Middle frontal gyrus (tissue), 1 donor: ENCODE measurements around the gene GTF2H2C_2.
"Not testable (repeated sequence)": the region's sequence is repeated elsewhere in the genome, so short reads cannot be mapped to it uniquely, and the experiment has no call there.

Experiments used
- DNase-seq: peaks from one replicate; pipeline ENCODE4 v3.0.0-alpha.2; 2015; ENCODE audit warnings: low spot score; ENCODE audit errors: extremely low spot score

The GTF2H2C_2 gene

GRCh38 chr5:70415117-70415516 lies at the start of gene GTF2H2C_2:
TSS of gene GTF2H2C_2 (plus strand) at chr5:70415368.
- DNase-seq: not testable (repeated sequence)

GRCh38 chr5:70400984-70401686 lies 14.0 kb upstream of the GTF2H2C_2 start:
- DNase-seq: peak; percentile 2

GRCh38 chr5:70421322-70421721 lies 6.2 kb downstream of the GTF2H2C_2 start:
- DNase-seq: not testable (repeated sequence)

GRCh38 chr5:70423215-70423614 lies 8.0 kb downstream of the GTF2H2C_2 start:
- DNase-seq: not testable (repeated sequence)

- not testable (repeated sequence) for DNase-seq
Measured at GRCh38 chr5:70438518-70438917, 23.4 kb downstream of the GTF2H2C_2 start.

GRCh38 chr5:70449565-70449964 lies 34.4 kb downstream of the GTF2H2C_2 start:
- DNase-seq: not testable (repeated sequence)

GRCh38 chr5:70451249-70451984 lies 36.2 kb downstream of the GTF2H2C_2 start:
- not testable (repeated sequence) for DNase-seq

GRCh38 chr5:70457093-70457492 lies 41.9 kb downstream of the GTF2H2C_2 start:
- not testable (repeated sequence) for DNase-seq

GRCh38 chr5:70459188-70459587 lies 44.0 kb downstream of the GTF2H2C_2 start:
- not testable (repeated sequence) for DNase-seq

- DNase-seq: not testable (repeated sequence)
Measured at GRCh38 chr5:70461984-70462383, 46.8 kb downstream of the GTF2H2C_2 start.

GRCh38 chr5:70464019-70464637 lies 49.0 kb downstream of the GTF2H2C_2 start:
- not testable (repeated sequence) for DNase-seq

- not testable (repeated sequence) for DNase-seq
Measured at GRCh38 chr5:70469926-70470509, 54.9 kb downstream of the GTF2H2C_2 start.
